Activated naive CD4-positive, alpha-beta T cell treated with anti-CD3 and anti-CD28 coated beads for 36 hours (primary cell): ENCODE data around the gene PIBF1. TPM values are rescaled to one million over a fixed set of nuclear protein-coding genes. Genes with fewer than 3 reads are reported as not detected.

Source experiments
- total RNA-seq, 2 experiments: library from RNA; stranded (reverse); gene quantifications; one replicate each; pipeline ENCODE4 v1.2.3, GENCODE V29; 2021

The PIBF1 gene
- total RNA-seq, 2 experiments from 2014 or later: 19.5 to 23.5 TPM

Other genes starting within 250 kb of the PIBF1 start
- 10 to 100 TPM; 32.4 to 32.9 TPM for gene MZT1, start 54.5 kb upstream of the PIBF1 start, total RNA-seq
- gene BORA, start 54.2 kb upstream of the PIBF1 start, total RNA-seq: 10 to 100 TPM; 17.3 to 19.5 TPM
- gene DIS3, start 233 bp upstream of the PIBF1 start, total RNA-seq: 10 to 100 TPM; 47.7 to 48.9 TPM